A549 (cell line): ENCODE measurements around the gene JARID2. TPM values are rescaled to one million over a fixed set of nuclear protein-coding genes. Genes with fewer than 3 reads are reported as not detected.

Experiments used
- ATAC-seq, 2 experiments: fragments of 200-7000 bp in 1 of 2; fragments of >200 bp in 1 of 2; cut with Nextera tagmentation in 1 of 2; cut with Tn5 transposase in 1 of 2; 3 replicates each; pipeline versions ENCODE4 v1.8.0 to v1.9.1; 2018 to 2020; ENCODE audit warnings: mild to moderate bottlenecking in 1 of 2, moderate library complexity in 1 of 2
- CTCF ChIA-PET: fragments of 300-600 bp; sonication (Branson Sonifier 250); formaldehyde crosslinking; extraction: SDS; loops from one replicate; lab custom pipeline; 2021; ENCODE audit warnings: antibody characterized with exemption, inconsistent platforms; lab: Yijun Ruan, JAX
- POLR2A ChIA-PET: fragments of 350-600 bp; formaldehyde crosslinking; extraction: SDS; loops from one replicate; lab custom pipeline; 2021; ENCODE audit warnings: antibody characterized with exemption, inconsistent platforms; lab: Yijun Ruan, JAX
- DNase-seq, 2 experiments: peaks; one replicate each; pipeline versions ENCODE4 v3.0.0 to v3.0.0-alpha.2; 2011 to 2016; ENCODE audit warnings: low read depth in 1 of 2, low spot score in 1 of 2
- FAIRE-seq: peaks from 2 replicates; lab custom pipeline; 2011; peaks lifted over from hg19 to GRCh38; lab: Jason Lieb, UNC
- H3K27ac ChIP-seq, 2 experiments: fragments of >200 bp; sonication (Bioruptor Twin); formaldehyde crosslinking; 3 replicates each; pipeline ENCODE4 v1.5.1; 2016 to 2017
- H3K4me1 ChIP-seq: fragments of >200 bp; sonication (Bioruptor Twin); formaldehyde crosslinking; 3 replicates; pipeline ENCODE4 v1.6.1; 2016
- H3K4me2 ChIP-seq: fragments of >200 bp; sonication (Bioruptor Twin); formaldehyde crosslinking; 3 replicates; pipeline ENCODE4 v1.6.1; 2016
- H3K4me3 ChIP-seq: fragments of >200 bp; sonication (Bioruptor Twin); formaldehyde crosslinking; 3 replicates; pipeline ENCODE4 v1.5.1; 2016
- H3K9me3 ChIP-seq: fragments of >200 bp; sonication (Bioruptor Twin); formaldehyde crosslinking; 3 replicates; pipeline ENCODE4 v1.6.1; 2016
- CHD2 ChIP-seq: fragments of 150-350 bp; IDR thresholded peaks from 2 replicates; pipeline ENCODE4 v1.6.1; 2014; ENCODE audit warnings: low read length; ENCODE audit not compliant: partially characterized antibody
- CTCF ChIP-seq: fragments of >200 bp; sonication (Bioruptor Twin); formaldehyde crosslinking; IDR thresholded peaks from 3 replicates; pipeline ENCODE4 v1.5.1; 2016
- EHMT2 ChIP-seq: fragments of 200-600 bp; sonication (generic); IDR thresholded peaks from 2 replicates; pipeline ENCODE4 v1.6.1; 2016; ENCODE audit warnings: antibody characterized with exemption, low read depth, mild to moderate bottlenecking, moderate library complexity
- FOSB ChIP-seq: fragments of 250-450 bp; sonication (Bioruptor Pico); IDR thresholded peaks from 2 replicates; pipeline ENCODE4 v1.5.0; 2020; ENCODE audit warnings: mild to moderate bottlenecking, moderate library complexity
- FOXS1 ChIP-seq: fragments of 250-450 bp; sonication (Bioruptor Pico); IDR thresholded peaks from 2 replicates; pipeline ENCODE4 v1.5.0; 2020; ENCODE audit warnings: mild to moderate bottlenecking, moderate library complexity
- GATA3 ChIP-seq: IDR thresholded peaks from 2 replicates; pipeline ENCODE4 v1.6.1; 2012; ENCODE audit warnings: borderline replicate concordance
- HES2 ChIP-seq: fragments of >200 bp; sonication (Bioruptor Twin); formaldehyde crosslinking; IDR thresholded peaks from 2 replicates; pipeline ENCODE4 v1.6.1; 2016
- HOXA7 ChIP-seq: fragments of 250-450 bp; sonication (Bioruptor Pico); IDR thresholded peaks from 2 replicates; pipeline ENCODE4 v1.5.0; 2020; ENCODE audit warnings: mild to moderate bottlenecking, moderate library complexity
- HOXB5 ChIP-seq: fragments of 250-450 bp; sonication (Bioruptor Pico); IDR thresholded peaks from 2 replicates; pipeline ENCODE4 v1.5.0; 2020; ENCODE audit warnings: mild to moderate bottlenecking, moderate library complexity
- JUNB ChIP-seq: fragments of >200 bp; sonication (Bioruptor Twin); formaldehyde crosslinking; IDR thresholded peaks from 2 replicates; pipeline ENCODE4 v1.6.1; 2016
- KDM5A ChIP-seq: fragments of 200-600 bp; sonication (generic); IDR thresholded peaks from 2 replicates; pipeline ENCODE4 v1.6.1; 2016; ENCODE audit warnings: antibody characterized with exemption, mild to moderate bottlenecking
- MAFK ChIP-seq: fragments of 450-650 bp; IDR thresholded peaks from 2 replicates; pipeline ENCODE4 v1.6.1; 2014; ENCODE audit not compliant: partially characterized antibody
- NFE2L2 ChIP-seq: fragments of 150-350 bp; conservative IDR thresholded peaks from 2 replicates; pipeline ENCODE4 v1.6.1; 2014; ENCODE audit warnings: low read length
- NPAS2 ChIP-seq: fragments of 250-450 bp; sonication (Bioruptor Pico); IDR thresholded peaks from 2 replicates; pipeline ENCODE4 v1.8.0; 2022; ENCODE audit warnings: mild to moderate bottlenecking, moderate library complexity, borderline replicate concordance
- PBX3 ChIP-seq: IDR thresholded peaks from 2 replicates; pipeline ENCODE4 v1.6.1; 2012
- RAD21 ChIP-seq, 2 experiments: fragments of >200 bp in 1 of 2; sonication (Bioruptor Twin) in 1 of 2; formaldehyde crosslinking in 1 of 2; IDR thresholded peaks in 1 of 2; conservative IDR thresholded peaks in 1 of 2; 2 replicates in 1 of 2; 3 replicates in 1 of 2; pipeline ENCODE4 v1.6.1; 2012 to 2018; ENCODE audit warnings: inconsistent platforms in 1 of 2
- RARB ChIP-seq: fragments of 250-450 bp; sonication (Bioruptor Pico); IDR thresholded peaks from 2 replicates; pipeline ENCODE4 v1.8.0; 2021; ENCODE audit warnings: mild to moderate bottlenecking, moderate library complexity
- RCOR1 ChIP-seq: fragments of 150-350 bp; IDR thresholded peaks from 2 replicates; pipeline ENCODE4 v1.6.1; 2014; ENCODE audit warnings: antibody characterized with exemption, low read length, low read depth
- REST ChIP-seq: fragments of 200-600 bp; sonication (generic); IDR thresholded peaks from 2 replicates; pipeline ENCODE4 v1.6.1; 2016; ENCODE audit warnings: antibody characterized with exemption, mild to moderate bottlenecking, moderate library complexity
- ZNF302 ChIP-seq: fragments of 250-450 bp; sonication (Bioruptor Pico); IDR thresholded peaks from 2 replicates; pipeline ENCODE4 v1.9.0; 2021; ENCODE audit warnings: inconsistent platforms, mild to moderate bottlenecking, moderate library complexity
- WGBS: methylation state at CpG from one replicate; pipeline ENCODE4 v1.1.6; 2017; ENCODE audit errors: missing lambda C conversion rate; 5-methylcytosine and 5-hydroxymethylcytosine counted together
- polyA plus RNA-seq, 4 experiments: library from polyadenylated mRNA; depleted of rRNA in 3 of 4; stranded (reverse); fragments of >200 nt; fragmentation: RNase III in 1 of 4; extraction: RNeasy Plus Mini Kit Qiagen cat#74134 plus additional on column Dnase treatment in 1 of 4; gene quantifications; 2 replicates in 3 of 4; 3 replicates in 1 of 4; pipeline ENCODE4 v1.2.3, GENCODE V29; 2011 to 2017

Gene JARID2
- polyA plus RNA-seq, 2 of the 4 experiments (the other 2 are of a cell fraction) = 7.8 to 8.3 TPM

- CTCF ChIA-PET = interaction anchor here (0.7 to 1.0 kb wide), 2 partner anchors 10 to 1426 kb away, joined by 3 to 4 read pairs; no protein-coding TSS in a partner anchor
- H3K27ac ChIP-seq = no peak overlapping the region
- H3K9me3 ChIP-seq = no peaks in the 10 kb centered on the region
- ATAC-seq (no peak), FAIRE-seq (no peak), DNase-seq (no peak)
- TF ChIP-seq RAD21 (conservative IDR thresholded peaks at IDR 0.05 in 1 of 2, IDR thresholded peaks at IDR 0.05 in 1 of 2) = no peak
- whole genome bisulfite sequencing = 96% methylated on average over 4 of the region's 4 CpGs
- POLR2A ChIA-PET = no interaction called here
- peaks cover 19% of the 10 kb centered on the region for H3K4me1 ChIP-seq
- H3K4me3 ChIP-seq = no peak overlapping the region
- no peak overlapping the region for H3K4me2 ChIP-seq
These were observed 93.2 kb downstream of the JARID2 start for GRCh38 chr6:15339081-15339480.

GRCh38 chr6:15340105-15340601 is 94.3 kb downstream of the JARID2 start:
- DNase-seq = no peak
- TF ChIP-seq MAFK = no peak
- TF ChIP-seq HES2 = no peak
- no peak for TF ChIP-seq HOXA7
- no peak for TF ChIP-seq RARB (CRISPR knock-in tag)
- TF ChIP-seq CTCF = no peak
- TF ChIP-seq EHMT2 = no peak
- no peak for TF ChIP-seq NFE2L2
- TF ChIP-seq CHD2 = no peak
- no peak for TF ChIP-seq NPAS2 (CRISPR knock-in tag)
- TF ChIP-seq RCOR1 = no peak
- no peak for TF ChIP-seq PBX3
- TF ChIP-seq HOXB5 (CRISPR knock-in tag) = no peak
- TF ChIP-seq ZNF302 (CRISPR knock-in tag) = no peak
- TF ChIP-seq GATA3 = no peak
- no peak for TF ChIP-seq FOXS1 (CRISPR knock-in tag)
- TF ChIP-seq JUNB = no peak
- TF ChIP-seq, all 56 proteins: peak for 0
- H3K4me3 ChIP-seq = no peak overlapping the region
- 87% methylated on average over 3 of the region's 3 CpGs for WGBS
- peaks cover 19% of the 10 kb centered on the region for H3K4me1 ChIP-seq
- ChIA-PET CTCF (no interaction called here), POLR2A (interaction anchor here (0.5 kb wide), 1 partner anchor 146 kb away, joined by 4 read pairs; no protein-coding TSS in a partner anchor)
- no peak overlapping the region for H3K4me2 ChIP-seq
- H3K27ac ChIP-seq = no peak overlapping the region
- no peak for FAIRE-seq
- ATAC-seq = no peak
- H3K9me3 ChIP-seq = no peaks in the 10 kb centered on the region

- H3K27ac ChIP-seq = no peak overlapping the region
- 91% methylated on average over 4 of the region's 4 CpGs for WGBS
- CTCF ChIA-PET = no interaction called here
These were observed 94.9 kb downstream of the JARID2 start for GRCh38 chr6:15340775-15341174.

More at GRCh38 chr6:15340775-15341174, 94.9 kb downstream of the JARID2 start:
- ATAC-seq (no peak), FAIRE-seq (no peak), DNase-seq (no peak)
- POLR2A ChIA-PET = no interaction called here
- peaks cover 19% of the 10 kb centered on the region for H3K4me1 ChIP-seq
- TF ChIP-seq KDM5A (no peak), REST (no peak), FOSB (CRISPR knock-in tag) (no peak)
- TF ChIP-seq, all 56 proteins: peak for 0
- Histone ChIP-seq H3K4me2 (peak overlapping the region; percentile 41), H3K9me3 (no peaks in the 10 kb centered on the region), H3K4me3 (no peak overlapping the region)
